NCI-H1417 treated with DMSO at 0.1 percent for 48 hours (cell line): ENCODE results near the gene METTL15.
"Not testable (repeated sequence)": the region's sequence is repeated elsewhere in the genome, so short reads cannot be mapped to it uniquely, and the experiment has no call there.

Experiments
- DNase-seq: peaks from one replicate; lab custom pipeline; 2025; lab: John Stamatoyannopoulos, UW

Gene METTL15

GRCh38 chr11:28107750-28108618, at the start of gene METTL15, which contains the start of gene KIF18A:
Gene METTL15 (plus strand): TSS chr11:28108388. CDS start chr11:28113335, 4,947 bp downstream.
Gene KIF18A (minus strand): TSS chr11:28108156. CDS start chr11:28097947, 10,209 bp downstream.
- DNase-seq = peak; percentile 97

- DNase-seq = no peak
Measured at GRCh38 chr11:28071305-28071704, 36.9 kb upstream of the METTL15 start.

GRCh38 chr11:28072321-28072720, 35.9 kb upstream of the METTL15 start:
- DNase-seq = no peak

- DNase-seq = no peak
Measured at GRCh38 chr11:28077521-28077920, 30.7 kb upstream of the METTL15 start.

- no peak for DNase-seq
Measured at GRCh38 chr11:28083118-28083517, 25.1 kb upstream of the METTL15 start.

GRCh38 chr11:28086569-28086968, 21.6 kb upstream of the METTL15 start:
- DNase-seq = no peak

GRCh38 chr11:28087192-28087591, 21.0 kb upstream of the METTL15 start:
- not testable (repeated sequence) for DNase-seq

- DNase-seq = not testable (repeated sequence)
Measured at GRCh38 chr11:28087693-28088092, 20.5 kb upstream of the METTL15 start.

GRCh38 chr11:28089378-28089777, 18.8 kb upstream of the METTL15 start:
- no peak for DNase-seq

GRCh38 chr11:28090052-28090749, 18.0 kb upstream of the METTL15 start:
- DNase-seq = no peak

GRCh38 chr11:28092786-28093185, 15.4 kb upstream of the METTL15 start:
- DNase-seq = no peak

GRCh38 chr11:28098257-28098656, 9.9 kb upstream of the METTL15 start:
- DNase-seq = no peak

GRCh38 chr11:28099715-28100114, 8.5 kb upstream of the METTL15 start:
- DNase-seq = no peak

GRCh38 chr11:28100665-28101064, 7.5 kb upstream of the METTL15 start:
- DNase-seq = no peak

- DNase-seq = not testable (repeated sequence)
Measured at GRCh38 chr11:28102300-28102699, 5.9 kb upstream of the METTL15 start.

- no peak for DNase-seq
Measured at GRCh38 chr11:28104425-28104824, 3.8 kb upstream of the METTL15 start.

GRCh38 chr11:28104984-28105383, 3.2 kb upstream of the METTL15 start:
- DNase-seq = no peak

GRCh38 chr11:28105869-28106268, 2.3 kb upstream of the METTL15 start:
- DNase-seq = no peak

- DNase-seq = no peak
Measured at GRCh38 chr11:28106353-28107043, 1.7 kb upstream of the METTL15 start.

GRCh38 chr11:28107191-28107749, 918 bp upstream of the METTL15 start:
- DNase-seq = no peak

GRCh38 chr11:28108958-28109357, 770 bp downstream of the METTL15 start:
- DNase-seq = no peak
